Measurements from ENCODE around the gene FXR2.

GRCh38 chr17:7623661-7624060, 9.0 kb upstream of the FXR2 start:
- no peak for TF ChIP-seq CTCF (IDR thresholded peaks at IDR 0.05)
- TF ChIP-seq POLR2AphosphoS5 (IDR thresholded peaks at IDR 0.05) = no peak
- no peak for TF ChIP-seq EP300 (IDR thresholded peaks at IDR 0.05; ENCODE audit: low read depth)
- TF ChIP-seq POLR2A (IDR thresholded peaks at IDR 0.05) = no peak

All from transverse colon (tissue), 4 donors.